Liver (tissue), 3 donors: ENCODE data around the gene ETFDH.

ENCODE experiments used
- GABPA ChIP-seq, 2 donors: IDR thresholded peaks in 1 of 2; conservative IDR thresholded peaks in 1 of 2; 2 replicates each; pipeline ENCODE4 v1.6.1; 2016; ENCODE audit warnings: antibody characterized with exemption in 2 of 2, mild to moderate bottlenecking in 1 of 2, moderate library complexity in 1 of 2
- RXRA ChIP-seq, 2 donors: IDR thresholded peaks; 2 replicates each; pipeline ENCODE4 v1.6.1; 2017 to 2018; ENCODE audit warnings: antibody characterized with exemption in 2 of 2, mild to moderate bottlenecking in 1 of 2
- TF ChIP-seq, protein P1 (sequence below): fragments of 150-350 bp; IDR thresholded peaks from 2 replicates; pipeline ENCODE4 v1.5.1; 2017; ENCODE audit warnings: improper control_type of control experiment, low read depth, low read length; ENCODE audit not compliant: missing input control
- TF ChIP-seq, protein P2 (sequence below): IDR thresholded peaks from 2 replicates; pipeline ENCODE4 v1.6.1; 2016; ENCODE audit warnings: antibody characterized with exemption
- donor health status: healthy.
- donor health status: healthy.

DNA sequence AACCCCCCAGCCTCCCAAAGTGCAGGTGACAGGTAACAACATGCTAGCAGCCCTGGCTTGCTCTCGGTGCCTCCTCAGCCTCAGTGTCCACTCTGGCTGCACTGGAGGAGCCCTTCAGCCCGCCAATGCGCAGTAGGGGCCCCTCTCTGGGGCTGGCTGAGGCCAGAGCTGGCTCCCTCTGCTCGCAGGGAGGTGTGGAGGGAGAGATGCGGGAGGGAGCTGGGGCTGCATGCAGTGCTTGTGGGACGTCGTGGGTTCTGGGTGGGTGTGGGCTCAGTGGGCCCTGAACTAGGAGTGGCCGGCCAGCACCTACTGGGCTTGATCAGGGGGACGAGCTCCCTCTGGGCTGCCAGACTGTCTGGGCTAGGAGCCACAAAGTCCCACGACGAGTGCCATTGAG, 14.8 kb upstream of the ETFDH start:
- TF ChIP-seq, protein P1, sequence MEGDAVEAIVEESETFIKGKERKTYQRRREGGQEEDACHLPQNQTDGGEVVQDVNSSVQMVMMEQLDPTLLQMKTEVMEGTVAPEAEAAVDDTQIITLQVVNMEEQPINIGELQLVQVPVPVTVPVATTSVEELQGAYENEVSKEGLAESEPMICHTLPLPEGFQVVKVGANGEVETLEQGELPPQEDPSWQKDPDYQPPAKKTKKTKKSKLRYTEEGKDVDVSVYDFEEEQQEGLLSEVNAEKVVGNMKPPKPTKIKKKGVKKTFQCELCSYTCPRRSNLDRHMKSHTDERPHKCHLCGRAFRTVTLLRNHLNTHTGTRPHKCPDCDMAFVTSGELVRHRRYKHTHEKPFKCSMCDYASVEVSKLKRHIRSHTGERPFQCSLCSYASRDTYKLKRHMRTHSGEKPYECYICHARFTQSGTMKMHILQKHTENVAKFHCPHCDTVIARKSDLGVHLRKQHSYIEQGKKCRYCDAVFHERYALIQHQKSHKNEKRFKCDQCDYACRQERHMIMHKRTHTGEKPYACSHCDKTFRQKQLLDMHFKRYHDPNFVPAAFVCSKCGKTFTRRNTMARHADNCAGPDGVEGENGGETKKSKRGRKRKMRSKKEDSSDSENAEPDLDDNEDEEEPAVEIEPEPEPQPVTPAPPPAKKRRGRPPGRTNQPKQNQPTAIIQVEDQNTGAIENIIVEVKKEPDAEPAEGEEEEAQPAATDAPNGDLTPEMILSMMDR: no peak
- TF ChIP-seq GABPA (IDR thresholded peaks at IDR 0.05 in 1 of 2, conservative IDR thresholded peaks at IDR 0.05 in 1 of 2) (no peak), RXRA (IDR thresholded peaks at IDR 0.05) (no peak)
- TF ChIP-seq, protein P2, sequence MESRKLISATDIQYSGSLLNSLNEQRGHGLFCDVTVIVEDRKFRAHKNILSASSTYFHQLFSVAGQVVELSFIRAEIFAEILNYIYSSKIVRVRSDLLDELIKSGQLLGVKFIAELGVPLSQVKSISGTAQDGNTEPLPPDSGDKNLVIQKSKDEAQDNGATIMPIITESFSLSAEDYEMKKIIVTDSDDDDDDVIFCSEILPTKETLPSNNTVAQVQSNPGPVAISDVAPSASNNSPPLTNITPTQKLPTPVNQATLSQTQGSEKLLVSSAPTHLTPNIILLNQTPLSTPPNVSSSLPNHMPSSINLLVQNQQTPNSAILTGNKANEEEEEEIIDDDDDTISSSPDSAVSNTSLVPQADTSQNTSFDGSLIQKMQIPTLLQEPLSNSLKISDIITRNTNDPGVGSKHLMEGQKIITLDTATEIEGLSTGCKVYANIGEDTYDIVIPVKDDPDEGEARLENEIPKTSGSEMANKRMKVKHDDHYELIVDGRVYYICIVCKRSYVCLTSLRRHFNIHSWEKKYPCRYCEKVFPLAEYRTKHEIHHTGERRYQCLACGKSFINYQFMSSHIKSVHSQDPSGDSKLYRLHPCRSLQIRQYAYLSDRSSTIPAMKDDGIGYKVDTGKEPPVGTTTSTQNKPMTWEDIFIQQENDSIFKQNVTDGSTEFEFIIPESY: no peak
